Natural killer cell (primary cell): ENCODE measurements around the gene TIGD6. TPM values are rescaled to one million over a fixed set of nuclear protein-coding genes. Genes with fewer than 3 reads are reported as not detected.

Experiments
- total RNA-seq, 4 donors: library from RNA; stranded (reverse); fragments of 120-200 nt in 1 of 4; gene quantifications; one replicate each; pipeline versions ENCODE4 v1.2.3 to v1.2.4, GENCODE V29; 2013 to 2022

TIGD6 gene
- total RNA-seq, 3 donors from 2014 or later (not counting 1 experiment from before 2014, with no cell fraction given): 1.8 to 3.9 (median 2.5) TPM

Other genes with a start within 250 kb of the TIGD6 start
- not detected for gene PDE6A, start 55.9 kb downstream of the TIGD6 start, total RNA-seq
- 10 to 100 TPM in 1 of 3 donors, 1 to 10 TPM in 2; 6.2 to 10.9 (median 8.1) TPM for gene SLC26A2, start 39.9 kb downstream of the TIGD6 start, total RNA-seq
- gene HMGXB3, start 85 bp upstream of the TIGD6 start, total RNA-seq: 10 to 100 TPM; 39.0 to 46.5 (median 45.8) TPM
- 10 to 100 TPM in 1 of 3 donors, 1 to 10 TPM in 2; 4.9 to 39.0 (median 7.8) TPM for gene CSF1R, start 85.9 kb upstream of the TIGD6 start, total RNA-seq
- gene PDGFRB, start 155.2 kb upstream of the TIGD6 start, total RNA-seq: 10 to 100 TPM; 44.8 to 93.1 (median 61.6) TPM
- gene CDX1, start 166.1 kb upstream of the TIGD6 start, total RNA-seq: not detected
- gene SLC6A7, start 189.4 kb upstream of the TIGD6 start, total RNA-seq: not detected